SJSA1 (cell line): ENCODE measurements around the gene CLEC3B. TPM values are rescaled to one million over a fixed set of nuclear protein-coding genes. Genes with fewer than 3 reads are reported as not detected.
"Not testable (repeated sequence)": the region's sequence is repeated elsewhere in the genome, so short reads cannot be mapped to it uniquely, and the experiment has no call there.

ENCODE experiments used
- DNase-seq, 2 experiments: peaks; one replicate each; pipeline ENCODE4 v3.0.0-alpha.2; 2015 to 2020; ENCODE audit warnings: low spot score in 2 of 2, low read depth in 1 of 2
- H3K27ac ChIP-seq: fragments of 250-450 bp; sonication (Bioruptor Pico); 2 replicates; pipeline ENCODE4 v1.5.1; 2020; ENCODE audit warnings: mild to moderate bottlenecking, moderate library complexity
- H3K27me3 ChIP-seq: fragments of 250-450 bp; sonication (Bioruptor Pico); replicated peaks from 2 replicates; pipeline ENCODE4 v1.5.1; 2020; ENCODE audit warnings: mild to moderate bottlenecking, moderate library complexity
- H3K36me3 ChIP-seq: fragments of 250-450 bp; sonication (Bioruptor Pico); 2 replicates; pipeline ENCODE4 v1.5.1; 2020; ENCODE audit warnings: mild to moderate bottlenecking
- H3K4me1 ChIP-seq: fragments of 250-450 bp; sonication (Bioruptor Pico); replicated peaks from 2 replicates; pipeline ENCODE4 v1.6.1; 2021; ENCODE audit warnings: mild to moderate bottlenecking
- H3K4me3 ChIP-seq: fragments of 250-450 bp; sonication (Bioruptor Pico); 2 replicates; pipeline ENCODE4 v1.5.1; 2020; ENCODE audit warnings: mild to moderate bottlenecking
- H3K9me3 ChIP-seq: fragments of 250-450 bp; sonication (Bioruptor Pico); replicated peaks from 2 replicates; pipeline ENCODE4 v1.5.1; 2020; ENCODE audit warnings: mild to moderate bottlenecking
- total RNA-seq: library from RNA; depleted of rRNA; stranded (reverse); fragments of >200 nt; shearing (Covaris generic); gene quantifications from 2 replicates; pipeline ENCODE4 v1.2.3, GENCODE V29; 2014

CLEC3B gene
- total RNA-seq, 1 experiment from 2014 or later: 4.4 TPM

GRCh38 chr3:45033791-45034190 lies 7.7 kb downstream of the CLEC3B start:
- no peak for DNase-seq
- peaks cover 3% of the 10 kb centered on the region; the same call in 1 of the 2 replicates for H3K4me1 ChIP-seq
- H3K4me3 ChIP-seq: no peak overlapping the region
- H3K9me3 ChIP-seq: no peaks in the 10 kb centered on the region
- no peak overlapping the region for H3K27ac ChIP-seq
- no peaks in the 10 kb centered on the region for H3K36me3 ChIP-seq
- H3K27me3 ChIP-seq: no peaks in the 10 kb centered on the region

- Histone ChIP-seq H3K4me1 (peaks cover 3% of the 10 kb centered on the region; the same call in 1 of the 2 replicates), H3K4me3 (no peak overlapping the region)
- DNase-seq: no peak
These were observed 8.6 kb downstream of the CLEC3B start for GRCh38 chr3:45034612-45035252.

GRCh38 chr3:45035441-45036301 lies 9.6 kb downstream of the CLEC3B start:
- no peak for DNase-seq
- no peaks in the 10 kb centered on the region for H3K27me3 ChIP-seq
- H3K27ac ChIP-seq: no peak overlapping the region
- peaks cover 3% of the 10 kb centered on the region; the same call in 1 of the 2 replicates for H3K4me1 ChIP-seq
- no peaks in the 10 kb centered on the region for H3K9me3 ChIP-seq
- no peak overlapping the region for H3K4me3 ChIP-seq
- no peaks in the 10 kb centered on the region for H3K36me3 ChIP-seq

More at GRCh38 chr3:45034612-45035252, 8.6 kb downstream of the CLEC3B start:
- Histone ChIP-seq H3K27me3 (no peaks in the 10 kb centered on the region), H3K27ac (no peak overlapping the region), H3K36me3 (no peaks in the 10 kb centered on the region), H3K9me3 (no peaks in the 10 kb centered on the region)

- Histone ChIP-seq H3K27ac (no peak overlapping the region), H3K4me3 (no peak overlapping the region), H3K9me3 (no peaks in the 10 kb centered on the region), H3K36me3 (no peaks in the 10 kb centered on the region), H3K27me3 (no peaks in the 10 kb centered on the region), H3K4me1 (peaks cover 9% of the 10 kb centered on the region)
- DNase-seq: peak; percentile 83 to 91
These were observed 11.8 kb downstream of the CLEC3B start for GRCh38 chr3:45037720-45038455.

- no peaks in the 10 kb centered on the region for H3K27me3 ChIP-seq
- no peak for DNase-seq
- no peak overlapping the region for H3K4me3 ChIP-seq
- H3K27ac ChIP-seq: no peak overlapping the region
- H3K9me3 ChIP-seq: no peaks in the 10 kb centered on the region
- no peaks in the 10 kb centered on the region for H3K36me3 ChIP-seq
- peaks cover 25% of the 10 kb centered on the region for H3K4me1 ChIP-seq
These were observed 15.6 kb downstream of the CLEC3B start for GRCh38 chr3:45041666-45042065.

- Histone ChIP-seq H3K36me3 (no peaks in the 10 kb centered on the region), H3K4me3 (no peak overlapping the region), H3K27me3 (no peaks in the 10 kb centered on the region), H3K27ac (no peak overlapping the region), H3K4me1 (peaks cover 25% of the 10 kb centered on the region), H3K9me3 (no peaks in the 10 kb centered on the region)
- DNase-seq: no peak
These were observed 16.1 kb downstream of the CLEC3B start for GRCh38 chr3:45042162-45042561.

- H3K4me1 ChIP-seq: peaks cover 25% of the 10 kb centered on the region
- peak; percentile 53 to 74 for DNase-seq
- H3K9me3 ChIP-seq: no peaks in the 10 kb centered on the region
- no peaks in the 10 kb centered on the region for H3K27me3 ChIP-seq
- no peak overlapping the region for H3K4me3 ChIP-seq
- H3K27ac ChIP-seq: peak overlapping the region; percentile 88
- no peaks in the 10 kb centered on the region for H3K36me3 ChIP-seq
These were observed 17.7 kb downstream of the CLEC3B start for GRCh38 chr3:45043728-45044299.

GRCh38 chr3:45048244-45048643 lies 22.1 kb downstream of the CLEC3B start:
- no peaks in the 10 kb centered on the region for H3K27me3 ChIP-seq
- H3K36me3 ChIP-seq: no peaks in the 10 kb centered on the region
- DNase-seq: no peak
- H3K4me1 ChIP-seq: peaks cover 18% of the 10 kb centered on the region
- no peak overlapping the region for H3K27ac ChIP-seq
- no peak overlapping the region for H3K4me3 ChIP-seq
- no peaks in the 10 kb centered on the region for H3K9me3 ChIP-seq

- no peak for DNase-seq
- Histone ChIP-seq H3K27me3 (no peaks in the 10 kb centered on the region), H3K36me3 (no peaks in the 10 kb centered on the region), H3K4me3 (no peak overlapping the region), H3K4me1 (peaks cover 15% of the 10 kb centered on the region), H3K27ac (no peak overlapping the region), H3K9me3 (no peaks in the 10 kb centered on the region)
These were observed 23.7 kb downstream of the CLEC3B start for GRCh38 chr3:45049807-45050206.

GRCh38 chr3:45051685-45052084 lies 25.6 kb downstream of the CLEC3B start:
- Histone ChIP-seq H3K36me3 (no peaks in the 10 kb centered on the region), H3K27ac (no peak overlapping the region), H3K27me3 (no peaks in the 10 kb centered on the region), H3K4me1 (peaks cover 28% of the 10 kb centered on the region), H3K4me3 (no peak overlapping the region), H3K9me3 (no peaks in the 10 kb centered on the region)
- no peak for DNase-seq

GRCh38 chr3:45053805-45054195 lies 27.7 kb downstream of the CLEC3B start:
- H3K4me3 ChIP-seq, H3K27me3 ChIP-seq, H3K36me3 ChIP-seq, H3K27ac ChIP-seq, H3K9me3 ChIP-seq, DNase-seq: not testable (repeated sequence)
- H3K4me1 ChIP-seq: peaks cover 46% of the 10 kb centered on the region

- Histone ChIP-seq H3K4me3 (no peak overlapping the region), H3K27me3 (no peaks in the 10 kb centered on the region), H3K4me1 (peaks cover 47% of the 10 kb centered on the region), H3K27ac (peak overlapping the region; percentile 97), H3K36me3 (no peaks in the 10 kb centered on the region), H3K9me3 (no peaks in the 10 kb centered on the region)
- no peak for DNase-seq
These were observed 28.2 kb downstream of the CLEC3B start for GRCh38 chr3:45054196-45054857.

- Histone ChIP-seq H3K4me1 (peaks cover 47% of the 10 kb centered on the region), H3K27me3 (no peaks in the 10 kb centered on the region), H3K9me3 (no peaks in the 10 kb centered on the region), H3K36me3 (no peaks in the 10 kb centered on the region), H3K27ac (peak overlapping the region; percentile 97), H3K4me3 (no peak overlapping the region)
- DNase-seq: no peak
These were observed 28.9 kb downstream of the CLEC3B start for GRCh38 chr3:45055032-45055410.
